ENCODE results near the gene TGFBR3.
"Not testable (repeated sequence)": the region's sequence is repeated elsewhere in the genome, so short reads cannot be mapped to it uniquely, and the experiment has no call there.

Gene TGFBR3

DNA sequence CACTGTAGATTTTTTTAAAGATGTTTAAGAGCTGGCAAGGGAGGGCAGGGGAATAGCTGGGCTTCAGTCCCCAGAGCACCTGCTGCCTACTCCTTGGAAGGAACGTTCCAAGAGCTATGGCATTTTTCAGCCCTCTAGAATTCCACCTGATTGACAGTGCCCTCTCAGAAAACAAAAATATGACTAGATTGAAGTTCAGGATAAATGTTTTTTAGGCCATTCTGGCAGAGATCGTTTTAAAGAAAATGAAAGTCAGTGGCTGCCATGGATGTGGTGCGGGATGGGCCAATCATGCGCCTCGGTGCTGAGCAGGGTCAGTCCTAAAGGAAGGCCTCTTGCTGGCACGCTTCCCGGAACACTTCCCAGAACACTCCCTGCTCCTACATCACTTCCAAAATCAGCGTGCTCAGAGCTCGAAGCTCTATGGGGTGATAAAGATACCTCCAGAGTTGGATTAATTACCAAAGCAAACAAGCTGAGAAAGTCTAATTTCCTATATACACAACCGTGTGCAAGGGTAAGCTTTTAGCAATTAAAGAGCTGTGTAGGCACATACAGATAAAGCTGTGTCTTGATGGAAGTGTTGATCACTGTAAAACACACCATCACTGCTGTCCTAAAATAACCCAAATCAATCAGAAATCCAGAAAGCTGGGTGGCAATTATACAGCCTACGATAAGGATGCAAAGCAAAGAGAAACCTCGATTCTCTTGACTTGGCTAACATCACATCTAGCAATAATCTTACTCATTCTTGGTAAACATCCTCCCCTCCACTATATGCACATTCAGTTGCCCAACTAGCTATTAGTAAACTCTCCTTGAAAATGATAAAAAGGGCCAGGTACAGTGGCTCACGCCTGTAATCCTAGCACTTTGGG is 34.6 kb downstream of the TGFBR3 start:
- DNase-seq (ENCODE audit: low read depth, low spot score): no peak

DNA sequence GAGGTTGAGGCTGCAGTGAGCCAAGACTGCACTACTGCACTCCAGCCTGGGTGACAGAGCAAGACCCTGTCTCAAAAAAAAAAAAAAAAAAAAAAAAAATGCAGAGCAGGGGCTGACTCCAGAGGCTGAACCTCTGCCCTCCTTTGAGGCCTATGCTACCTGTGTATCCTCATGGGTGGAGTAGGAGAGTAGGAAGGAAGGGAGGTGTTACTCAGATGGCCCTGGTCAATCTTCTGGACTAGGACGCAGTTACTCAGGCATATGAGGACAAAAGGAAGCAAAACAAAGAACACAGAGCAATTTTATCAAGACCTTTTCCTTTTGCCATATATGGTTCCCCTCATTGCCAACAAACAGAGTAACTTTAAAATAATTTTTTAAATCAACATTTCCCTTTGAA is 35.2 kb downstream of the TGFBR3 start:
- DNase-seq (ENCODE audit: low read depth, low spot score): no peak

DNA sequence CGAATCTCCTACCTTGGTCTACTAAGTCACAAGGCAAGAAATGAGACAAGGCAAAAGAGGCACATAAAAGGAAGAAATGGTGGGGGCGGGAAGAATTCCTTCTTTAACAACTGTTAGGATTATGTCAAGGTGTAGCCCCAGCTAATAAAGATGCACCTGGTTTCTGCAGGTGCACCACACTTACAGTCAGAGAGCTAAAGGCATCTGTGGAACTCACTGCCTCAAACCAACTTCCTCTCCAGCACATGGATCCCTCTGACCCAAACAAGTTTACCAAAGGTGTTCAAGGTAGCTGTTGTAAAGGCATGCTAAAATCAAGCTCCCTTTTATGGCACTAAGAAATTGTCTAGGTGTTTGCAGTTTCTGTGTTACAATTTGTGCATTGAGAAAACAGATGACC is 38.1 kb downstream of the TGFBR3 start:
- no peak for DNase-seq (ENCODE audit: low read depth, low spot score)

DNA sequence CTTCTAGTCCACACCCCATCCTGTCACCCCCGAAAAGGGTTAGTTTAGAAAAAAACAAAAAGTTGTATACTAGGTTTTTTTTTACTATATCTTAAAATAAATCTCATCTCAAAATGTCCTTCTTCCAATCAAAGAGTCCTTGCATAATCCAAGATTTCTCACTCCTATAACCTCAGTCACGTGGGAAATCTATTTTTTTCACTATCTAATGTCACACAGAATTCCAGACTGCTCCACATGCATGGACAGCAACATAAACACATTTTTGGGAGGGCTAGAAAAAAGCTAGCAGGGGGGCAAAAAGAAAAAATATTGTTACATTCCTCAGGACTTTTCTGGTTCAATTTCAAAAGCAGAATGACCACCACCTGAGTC is 39.3 kb downstream of the TGFBR3 start:
- no peak for DNase-seq (ENCODE audit: low read depth, low spot score)

DNA sequence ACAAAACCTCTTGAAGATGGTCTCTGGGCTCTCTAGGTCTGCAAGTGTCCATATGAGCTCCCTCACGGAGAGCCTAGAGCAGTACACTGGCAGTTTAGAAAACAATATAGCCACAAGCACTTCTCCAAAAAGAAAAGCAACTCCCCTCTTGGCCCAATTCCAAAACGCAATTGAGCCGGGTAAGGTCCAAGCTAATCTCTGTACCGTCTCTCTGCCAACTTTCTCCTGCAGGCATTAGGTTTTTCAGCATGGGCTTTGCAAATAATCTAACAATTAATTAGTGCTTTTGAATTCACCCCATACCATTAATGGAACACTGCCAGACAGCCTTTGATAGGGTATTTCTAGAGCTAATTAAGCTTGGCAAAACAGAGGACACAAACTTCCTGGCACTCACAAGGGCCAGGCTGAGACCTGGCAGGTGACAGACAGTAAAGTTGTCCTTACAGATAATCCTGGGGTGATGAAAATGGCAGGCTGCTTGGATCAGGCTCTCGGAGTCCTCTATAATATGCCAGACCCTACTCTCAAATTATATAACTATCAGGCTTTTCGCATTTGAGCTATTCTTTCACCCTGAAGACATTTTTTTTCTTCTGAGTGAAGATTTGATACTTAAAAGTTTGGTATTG is 39.8 kb downstream of the TGFBR3 start:
- DNase-seq (ENCODE audit: low read depth, low spot score): no peak

DNA sequence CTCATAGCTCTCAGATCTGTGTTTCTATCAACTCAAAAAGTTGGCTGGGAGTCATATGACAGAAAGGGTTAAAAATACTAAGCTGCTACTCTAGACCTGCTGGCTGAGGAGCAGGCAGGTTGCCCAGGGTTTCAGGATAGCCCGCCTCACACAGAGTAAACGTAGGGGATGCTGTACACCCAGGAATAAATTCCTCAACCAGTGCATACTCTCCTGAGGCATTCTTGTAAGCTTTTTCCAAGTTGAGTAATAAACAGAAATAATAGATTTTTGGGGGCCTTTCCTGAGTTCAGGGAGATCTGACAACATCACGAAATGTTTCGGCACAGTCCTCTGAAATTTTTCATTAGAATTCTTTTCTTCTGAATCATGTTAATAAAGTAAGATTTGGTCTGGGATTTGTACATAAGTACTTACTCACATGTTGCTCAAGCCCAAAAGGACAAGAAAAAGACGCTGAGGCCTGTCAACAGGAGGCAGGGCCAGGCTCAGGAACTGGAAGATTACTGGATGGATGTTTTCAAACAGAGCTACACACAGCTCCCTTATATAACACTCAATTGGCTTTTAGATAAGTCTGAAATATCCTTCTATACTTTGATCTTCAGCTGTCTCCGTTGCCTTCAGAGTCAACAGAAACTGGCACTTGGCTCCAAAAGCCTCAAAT is 41.0 kb downstream of the TGFBR3 start:
- no peak for DNase-seq (ENCODE audit: low read depth, low spot score)

DNA sequence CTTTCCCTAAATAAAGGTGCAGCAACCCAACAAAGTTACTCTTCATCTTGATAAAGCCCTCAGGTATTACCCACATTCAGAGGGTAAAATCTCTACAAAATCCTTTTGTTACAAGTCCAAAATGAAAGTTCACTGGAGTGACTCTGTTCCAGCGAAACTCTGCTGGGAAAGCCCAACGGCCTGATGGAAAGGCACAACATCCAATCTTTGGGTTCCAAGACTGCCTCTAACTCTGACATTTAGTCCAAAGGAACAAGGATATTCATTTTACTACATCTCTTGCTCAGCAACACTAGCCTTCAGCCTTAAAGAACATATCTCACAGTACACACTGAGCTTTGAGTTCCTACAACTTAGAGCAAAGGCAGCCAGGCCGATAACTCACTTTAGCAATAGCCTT is 42.1 kb downstream of the TGFBR3 start:
- no peak for DNase-seq (ENCODE audit: low read depth, low spot score)

DNA sequence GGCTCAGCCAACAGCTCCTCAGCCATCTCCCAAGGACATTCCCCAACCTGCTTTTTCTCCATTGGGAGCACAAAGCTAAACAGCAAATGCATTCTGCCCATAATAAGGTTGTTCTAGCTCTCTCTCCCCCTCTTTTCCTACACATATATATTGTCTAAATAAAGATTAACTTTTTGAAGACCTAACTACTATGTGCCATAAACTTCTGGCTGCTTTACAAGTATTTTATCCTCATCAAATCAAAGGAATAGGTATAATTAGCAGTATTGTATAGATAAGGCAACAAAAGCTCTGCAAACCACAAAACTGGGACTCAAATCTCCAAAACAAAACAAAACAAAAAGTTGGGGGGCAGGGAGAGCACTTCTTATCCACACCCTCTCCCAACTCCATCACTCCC is 43.4 kb downstream of the TGFBR3 start:
- DNase-seq (ENCODE audit: low read depth, low spot score): no peak

DNA sequence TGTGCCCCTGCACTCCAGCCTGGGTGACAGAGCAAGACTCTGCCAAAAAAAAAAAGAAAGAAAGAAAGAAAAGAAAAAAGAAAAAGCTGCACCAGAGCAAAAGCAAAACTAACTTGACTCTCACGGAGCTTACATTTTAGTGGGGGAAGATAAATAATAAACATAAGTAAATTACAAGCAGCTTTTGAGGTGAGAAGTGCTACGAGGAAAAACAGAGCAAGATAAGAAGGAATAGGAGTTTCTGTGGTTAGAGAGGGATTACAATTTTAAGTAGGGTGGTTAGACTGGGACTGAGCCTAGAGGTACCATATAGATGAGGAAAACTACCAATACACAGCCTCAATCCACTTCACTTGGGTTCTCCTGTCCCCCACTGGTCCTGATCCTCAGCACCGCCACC is 43.9 kb downstream of the TGFBR3 start:
- DNase-seq (ENCODE audit: low read depth, low spot score): no peak

DNA sequence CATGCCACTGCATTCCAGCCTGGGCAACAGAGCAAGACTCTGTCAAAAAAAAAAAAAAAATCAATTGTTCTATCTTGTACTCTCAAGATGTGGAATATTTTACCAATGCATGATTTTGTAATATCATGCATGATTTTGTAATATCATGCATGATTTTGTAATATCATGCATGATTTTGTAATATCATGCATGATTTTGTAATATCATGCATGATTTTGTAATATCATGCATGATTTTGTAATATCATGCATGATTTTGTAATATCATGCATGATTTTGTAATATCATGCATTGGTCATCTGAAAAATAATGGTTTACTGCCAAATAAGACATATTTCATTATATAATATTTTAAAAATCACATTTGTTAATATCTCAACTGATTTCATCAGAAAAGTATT is 45.7 kb downstream of the TGFBR3 start:
- DNase-seq (ENCODE audit: low read depth, low spot score): not testable (repeated sequence)

DNA sequence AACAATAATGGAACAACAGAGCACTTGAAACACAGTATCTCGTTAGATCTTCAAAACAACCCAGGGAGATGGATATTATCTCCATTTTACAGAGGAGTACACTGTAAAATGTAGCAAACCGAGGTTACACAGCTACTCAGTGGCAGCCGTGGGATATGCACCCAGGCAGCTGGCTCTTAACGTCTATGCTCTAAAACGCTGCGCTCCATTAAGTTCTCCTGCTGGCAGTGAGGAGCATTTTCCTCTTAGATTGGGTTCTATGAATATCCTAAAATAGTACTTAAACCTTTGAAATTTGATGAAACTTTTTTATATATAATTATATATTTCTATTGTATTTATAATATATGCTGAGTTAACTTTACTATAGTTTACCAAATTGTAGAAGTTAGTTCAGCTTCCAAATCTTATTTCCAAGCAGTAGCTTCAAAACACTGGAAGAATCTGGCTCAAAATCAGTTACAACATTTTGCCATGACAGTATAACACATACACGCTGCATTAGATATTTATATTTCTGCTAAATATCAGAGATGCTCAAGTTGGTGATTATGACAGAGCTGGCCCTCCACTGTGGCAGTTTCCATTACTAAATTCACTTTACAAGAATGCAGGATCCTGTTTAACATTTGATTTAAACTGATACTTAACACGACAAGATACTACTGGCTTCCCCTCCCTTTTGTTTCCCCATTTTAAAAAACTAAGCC is 49.5 kb downstream of the TGFBR3 start:
- no peak for DNase-seq (ENCODE audit: low read depth, low spot score)

DNA sequence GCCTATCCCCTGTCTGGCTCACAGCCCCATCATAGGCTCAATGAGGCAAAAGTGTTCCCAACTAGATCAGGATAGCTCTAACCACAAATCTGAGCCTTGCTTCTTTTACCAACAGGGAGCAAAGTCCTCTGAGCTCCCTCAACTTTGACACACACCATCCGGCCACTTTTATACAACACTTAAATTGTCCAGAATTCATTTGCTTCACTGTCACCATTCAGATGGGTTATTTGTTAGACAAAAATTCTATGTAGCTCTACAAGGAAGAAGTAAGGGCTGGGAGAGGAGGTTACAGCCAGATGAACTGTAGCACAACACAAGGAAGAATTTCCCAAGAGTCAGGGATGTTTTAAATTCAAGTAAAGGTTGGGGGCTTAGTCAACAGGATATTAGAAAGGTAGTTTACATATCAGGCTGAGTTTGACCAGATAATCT is 50.8 kb downstream of the TGFBR3 start:
- no peak for DNase-seq (ENCODE audit: low read depth, low spot score)

DNA sequence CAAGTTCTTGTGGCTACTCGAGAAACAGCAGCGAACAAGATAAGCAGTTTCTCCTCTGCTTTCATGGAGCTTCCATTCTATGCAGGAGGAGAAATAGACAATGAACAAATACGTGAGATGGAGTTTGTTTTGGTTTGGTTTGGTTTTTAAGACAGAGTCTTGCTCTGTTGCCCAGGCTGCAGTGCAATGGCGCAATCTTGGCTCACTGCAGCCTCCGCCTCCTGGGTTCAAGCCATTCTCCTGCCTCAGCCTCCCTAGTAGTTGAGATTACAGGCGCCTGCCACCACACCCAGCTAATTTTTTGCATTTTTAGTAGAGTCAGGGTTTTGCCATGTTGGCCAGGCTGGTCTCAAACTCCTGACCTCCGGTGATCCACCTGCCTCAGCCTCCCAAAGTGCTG is 51.4 kb downstream of the TGFBR3 start:
- DNase-seq (ENCODE audit: low read depth, low spot score): not testable (repeated sequence)

DNA sequence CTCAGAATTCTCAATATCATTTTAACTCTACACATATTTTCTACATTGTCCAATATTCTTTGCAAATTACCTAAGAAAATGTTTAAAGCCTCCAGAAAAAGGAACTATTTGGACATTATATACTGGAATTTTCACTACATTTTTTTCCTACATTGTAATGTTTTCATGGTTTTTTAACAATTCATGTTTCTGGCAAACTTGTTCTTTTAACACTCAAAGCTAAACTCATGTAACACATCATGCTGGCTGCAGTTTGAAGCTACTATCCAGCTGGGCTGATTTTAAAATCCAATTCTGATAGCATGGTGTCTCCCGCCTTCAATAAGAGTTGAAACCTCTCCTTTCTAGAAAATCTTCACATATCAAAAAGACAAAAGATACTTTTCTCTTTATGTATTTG is 52.0 kb downstream of the TGFBR3 start:
- DNase-seq (ENCODE audit: low read depth, low spot score): no peak

DNA sequence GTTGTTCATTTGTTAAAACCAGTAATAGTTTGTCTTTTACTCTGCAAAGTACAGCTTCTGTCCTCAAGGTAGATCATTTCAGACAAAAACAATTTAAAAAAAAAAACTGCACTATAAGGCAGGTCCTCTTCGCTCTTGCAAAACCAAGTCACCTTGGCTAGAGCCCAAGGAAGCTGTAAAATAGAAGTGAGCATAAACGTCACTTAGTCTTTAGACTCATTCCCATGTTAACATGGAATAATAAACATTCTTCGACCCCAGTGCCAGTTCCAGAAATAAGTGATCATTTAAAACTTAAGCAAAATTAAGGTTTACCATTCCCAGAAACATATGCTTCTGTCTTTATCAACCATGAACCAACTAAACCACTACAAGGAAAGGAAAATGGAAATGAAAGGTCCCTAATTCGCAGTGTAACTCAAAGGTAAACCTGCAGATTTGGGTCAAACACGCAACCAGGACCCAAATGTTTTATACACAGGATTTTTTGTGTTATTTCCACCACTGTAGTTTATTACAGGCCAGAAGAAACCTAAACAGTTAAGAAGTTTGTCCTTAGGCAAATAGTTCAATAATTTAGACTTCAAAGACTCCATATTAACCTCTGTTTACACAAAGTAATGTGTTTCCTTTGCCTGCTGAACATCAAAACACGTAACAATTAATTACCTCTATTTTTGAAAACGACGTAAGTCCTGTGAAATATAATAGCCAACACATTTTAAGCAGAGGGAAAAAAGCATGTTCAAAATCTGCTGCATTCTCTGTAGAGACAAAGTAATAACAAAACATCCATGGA is 54.6 kb downstream of the TGFBR3 start:
- DNase-seq (ENCODE audit: low read depth, low spot score): no peak

DNA sequence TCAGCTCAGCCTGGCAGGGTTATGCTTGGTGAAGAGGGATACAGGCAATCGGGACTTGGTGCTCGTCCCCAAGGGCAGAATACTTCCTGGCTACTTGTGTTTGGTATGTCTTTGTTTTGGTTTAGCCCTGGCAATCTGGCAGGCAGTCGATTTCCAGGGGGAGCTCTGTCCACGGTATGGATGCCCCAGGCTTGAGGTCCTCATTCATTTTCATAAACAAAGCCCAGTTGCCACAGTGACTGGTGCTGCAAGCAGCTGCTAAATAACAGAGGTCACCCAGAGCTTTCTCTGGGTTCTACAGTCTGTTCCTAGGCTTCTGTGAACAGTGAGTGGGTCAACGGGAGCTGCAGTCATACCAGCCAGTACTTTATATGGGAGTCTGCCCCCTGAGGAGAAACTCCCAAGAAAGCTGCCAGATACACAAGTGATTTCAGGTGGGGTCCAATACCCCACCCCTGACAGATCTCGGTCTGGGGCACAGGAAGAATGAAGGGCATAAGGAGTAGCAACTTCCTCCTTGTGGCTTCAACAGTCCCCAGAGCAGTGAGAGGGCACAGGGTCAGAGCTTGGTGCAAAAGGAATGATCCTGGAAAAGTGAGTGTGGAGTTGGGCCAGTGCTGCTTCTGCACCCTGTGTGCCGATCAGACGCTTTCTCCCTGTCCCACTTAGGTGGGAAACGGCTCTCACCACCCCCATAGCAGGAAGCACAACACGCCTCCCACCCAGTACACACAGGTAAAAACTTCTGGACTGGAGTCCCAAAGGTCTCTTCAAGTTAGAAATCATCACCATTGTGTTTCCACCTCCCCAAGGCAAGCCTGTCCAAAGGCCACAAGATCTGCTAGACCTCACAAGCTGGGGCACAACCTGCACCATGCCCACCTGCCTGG is 55.5 kb downstream of the TGFBR3 start:
- DNase-seq (ENCODE audit: low read depth, low spot score): no peak

DNA sequence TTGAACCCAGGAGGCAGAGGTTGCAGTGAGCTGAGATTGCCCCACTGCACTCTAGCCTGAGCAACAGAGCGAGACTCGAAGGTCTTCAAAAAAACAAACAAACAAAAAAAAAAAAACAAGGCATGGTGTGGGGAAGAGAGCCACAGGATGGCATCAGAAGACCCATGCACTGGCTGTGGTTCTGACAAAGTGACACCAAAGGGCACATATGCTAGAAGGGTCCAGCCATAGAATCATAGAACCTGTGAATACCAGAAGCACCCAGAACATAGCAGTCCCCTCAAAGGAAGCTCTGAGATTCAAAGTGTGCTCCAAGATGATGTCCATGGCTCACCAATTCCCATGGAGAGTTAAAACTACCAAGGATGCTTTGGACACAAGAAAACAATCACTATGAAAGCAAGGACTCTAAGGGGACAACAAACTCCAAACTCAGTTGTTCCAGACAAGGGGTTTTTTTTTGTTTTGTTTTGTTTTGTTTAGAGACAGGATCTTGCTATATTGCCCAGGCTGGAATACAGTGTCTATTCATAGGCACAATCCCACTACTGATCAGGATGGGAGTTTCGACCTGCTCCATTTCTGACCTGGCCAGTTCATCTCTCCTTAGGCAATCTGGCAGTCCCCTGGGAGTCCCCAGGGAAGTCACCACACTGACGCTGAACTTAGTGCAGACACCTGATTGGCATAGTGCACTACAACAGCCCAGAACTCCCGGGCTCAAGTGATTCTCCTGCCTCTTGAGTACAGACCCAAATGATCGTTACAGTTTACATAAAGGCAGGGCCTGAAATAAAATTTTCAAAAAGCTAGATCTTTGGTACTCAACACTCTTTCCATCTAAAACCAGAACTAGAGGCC is 56.4 kb downstream of the TGFBR3 start:
- no peak for DNase-seq (ENCODE audit: low read depth, low spot score)

DNA sequence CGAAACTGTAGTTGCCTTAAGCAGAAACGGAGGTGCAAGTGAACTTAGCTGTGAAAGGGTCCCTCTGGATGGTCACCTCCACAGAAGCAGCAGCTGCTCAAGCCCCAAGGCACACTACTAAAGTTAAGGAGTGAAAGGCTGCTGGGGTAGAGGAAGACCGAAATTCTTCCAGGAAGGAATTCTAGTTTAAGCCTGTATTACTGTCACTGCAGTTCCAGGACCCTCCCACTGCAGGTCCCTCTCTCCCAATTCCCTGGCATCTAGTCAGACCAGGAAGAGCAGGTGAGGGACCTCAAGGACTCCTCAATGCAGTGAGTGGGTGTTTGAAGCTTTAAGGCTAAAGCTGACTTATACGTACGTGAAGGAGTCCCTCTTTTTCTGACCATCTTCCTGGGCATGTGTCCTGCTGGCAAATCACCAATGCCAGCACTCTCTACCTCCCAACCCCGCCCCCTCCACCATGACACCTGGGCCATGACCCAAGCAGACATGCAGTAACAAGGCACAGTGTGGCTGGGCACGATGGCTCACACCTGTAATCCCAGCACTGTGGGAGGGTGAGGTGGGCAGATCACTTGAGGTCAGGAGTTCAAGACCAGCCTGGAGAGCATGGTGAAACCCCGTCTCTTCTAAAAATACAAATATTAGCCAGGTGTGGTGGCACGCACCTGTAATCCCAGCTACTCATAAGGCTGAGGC is 57.2 kb downstream of the TGFBR3 start:
- DNase-seq (ENCODE audit: low read depth, low spot score): no peak

Data from iPS DF 19.7 (cell line).